GF-D8 (cell line): Measurements from ENCODE around the gene ARF1.

Source experiments
- DNase-seq: peaks from one replicate; lab custom pipeline; 2025; lab: John Stamatoyannopoulos, UW

The ARF1 gene

GRCh38 chr1:228050571-228051231, 31.8 kb upstream of the ARF1 start:
- no peak for DNase-seq

- DNase-seq = no peak
These were observed 24.1 kb upstream of the ARF1 start for GRCh38 chr1:228058172-228058948.

- DNase-seq = no peak
These were observed 23.4 kb upstream of the ARF1 start for GRCh38 chr1:228058949-228059633.

GRCh38 chr1:228059634-228060457, 22.7 kb upstream of the ARF1 start:
- DNase-seq = no peak

- no peak for DNase-seq
These were observed 21.9 kb upstream of the ARF1 start for GRCh38 chr1:228060458-228061190.

- no peak for DNase-seq
These were observed 21.0 kb upstream of the ARF1 start for GRCh38 chr1:228061411-228062084.

GRCh38 chr1:228062085-228062791, 20.3 kb upstream of the ARF1 start:
- no peak for DNase-seq

- DNase-seq = no peak
These were observed 19.7 kb upstream of the ARF1 start for GRCh38 chr1:228062812-228063211.

- DNase-seq = no peak
These were observed 19.0 kb upstream of the ARF1 start for GRCh38 chr1:228063251-228064191.

- DNase-seq = no peak
These were observed 18.2 kb upstream of the ARF1 start for GRCh38 chr1:228064296-228064695.

- DNase-seq = no peak
These were observed 17.6 kb upstream of the ARF1 start for GRCh38 chr1:228064741-228065542.

GRCh38 chr1:228065543-228066347, 16.8 kb upstream of the ARF1 start:
- no peak for DNase-seq

GRCh38 chr1:228066416-228066815, 16.1 kb upstream of the ARF1 start:
- DNase-seq = no peak

GRCh38 chr1:228066891-228067654, 15.4 kb upstream of the ARF1 start:
- no peak for DNase-seq

GRCh38 chr1:228068359-228068758, 14.1 kb upstream of the ARF1 start:
- no peak for DNase-seq

- DNase-seq = no peak
These were observed 12.3 kb upstream of the ARF1 start for GRCh38 chr1:228070173-228070572.

GRCh38 chr1:228070851-228071250, 11.7 kb upstream of the ARF1 start:
- DNase-seq = no peak
